HepG2 (cell line): ENCODE measurements around the gene CAMK4.

Source experiments
- CREB1 ChIP-seq, 2 experiments: fragments of 450-650 bp in 1 of 2; IDR thresholded peaks; 2 replicates each; pipeline ENCODE4 v1.6.1; 2016 to 2017; ENCODE audit warnings: control low read depth in 1 of 2, mild to moderate bottlenecking in 1 of 2, missing compliant biosample characterization in 1 of 2, missing genetic modification characterization in 1 of 2
- GTF2F1 ChIP-seq: fragments of 150-350 bp; IDR thresholded peaks from 2 replicates; pipeline ENCODE4 v1.6.1; 2014; ENCODE audit warnings: low read length
- KLF15 ChIP-seq: sonication (generic); formaldehyde crosslinking; IDR thresholded peaks from 2 replicates; pipeline ENCODE4 v1.8.1; 2023; ENCODE audit warnings: borderline replicate concordance, mild to moderate bottlenecking, inconsistent platforms, missing genetic modification reagents, mixed read lengths
- MTA3 ChIP-seq: sonication (generic); formaldehyde crosslinking; IDR thresholded peaks from 2 replicates; pipeline ENCODE4 v1.4.0; 2020; ENCODE audit warnings: missing genetic modification reagents
- SOX6 ChIP-seq, 2 experiments: fragments of 450-650 bp in 1 of 2; sonication (generic) in 1 of 2; formaldehyde crosslinking in 1 of 2; IDR thresholded peaks; 2 replicates each; pipeline versions ENCODE4 v1.4.0 to v1.6.1; 2017 to 2020; ENCODE audit warnings: antibody characterized with exemption in 1 of 2, mild to moderate bottlenecking in 1 of 2, missing genetic modification reagents in 1 of 2
- ZNF124 ChIP-seq: sonication (generic); formaldehyde crosslinking; IDR thresholded peaks from 2 replicates; pipeline ENCODE4 v1.4.0; 2020; ENCODE audit warnings: missing genetic modification reagents

DNA sequence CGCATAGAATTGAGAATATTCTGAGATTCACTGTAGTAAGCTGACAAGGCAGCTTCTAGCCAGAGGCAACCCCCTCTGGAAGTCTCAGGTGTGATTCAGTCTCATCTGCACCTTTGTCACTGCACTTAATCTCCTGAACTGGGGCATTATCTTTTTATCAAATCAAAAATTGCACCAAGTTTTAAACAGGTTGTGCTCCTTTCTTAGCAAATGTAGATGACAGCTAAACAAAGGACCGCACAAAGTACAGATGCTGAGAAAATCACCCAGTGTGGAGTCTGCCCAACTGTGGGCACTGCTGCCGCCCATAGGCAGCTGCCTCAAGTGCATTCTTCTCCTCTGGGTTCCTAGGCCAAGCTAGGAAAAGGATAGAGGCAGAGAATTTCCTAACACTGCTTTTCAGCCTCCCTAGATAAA lies 237.1 kb downstream of the CAMK4 start:
- no peak for TF ChIP-seq KLF15
- TF ChIP-seq MTA3: no peak
- no peak for TF ChIP-seq SOX6 (IDR thresholded peaks at IDR 0.05)
- TF ChIP-seq SOX6 (CRISPR knock-in tag; IDR thresholded peaks at IDR 0.05): no peak
- TF ChIP-seq CREB1 (IDR thresholded peaks at IDR 0.05): no peak
- TF ChIP-seq CREB1 (CRISPR knock-in tag; IDR thresholded peaks at IDR 0.05): no peak
- TF ChIP-seq ZNF124: no peak
- TF ChIP-seq GTF2F1: no peak
